Heart left ventricle (tissue), 13 donors: ENCODE data around the gene WDR38.

Experiments
- POLR2A ChIP-seq, 2 donors: fragments of 450-650 bp; IDR thresholded peaks; one replicate each; pipeline ENCODE4 v1.6.1; 2017; ENCODE audit warnings: antibody characterized with exemption in 2 of 2, mild to moderate bottlenecking in 2 of 2, moderate library complexity in 2 of 2
- TF ChIP-seq, protein P1 (sequence below), 12 donors: fragments of 200-600 bp; sonication (generic) in 4 of 12; IDR thresholded peaks; one replicate each; pipeline versions ENCODE4 v1.5.0 to v1.8.0; 2018 to 2022; ENCODE audit warnings: antibody characterized with exemption in 12 of 12, mild to moderate bottlenecking in 5 of 12
- donor health status: ischemic (EF 13 %, LVEDD 7.1; RV severe dilation, severe dysfunction).
- donor health status: DM: no; HTN: yes; CAD: no.
- donor health status: DM: no; HTN: no; CAD: no.
- donor health status: ischemic (EF 25% LVEDD 6.9; RV normal size, moderate dysfunction).
- donor health status: ischemic (EF 25% LVEDD 5.7; RV mildly dilated, moderate dysfunction).
- donor health status: ischemic (EF 35%, LVEDD 5.7; RV mildly dilated, moderate dysfunction).
- donor health status: nonischemic (EF 11% LVEDD 7.7; RV severe dilation, severe dysfunction).
- donor health status: DM: yes; HTN: yes; CAD: no.
- donor health status: PGD.
- donor health status: ischemic (EF 29% LVEDD 5.4; RV normal size, mild dysfunction).
- donor health status: nonischemic (EF 23%, LVEDD 6.1; RV moderate dilation, normal function).

DNA sequence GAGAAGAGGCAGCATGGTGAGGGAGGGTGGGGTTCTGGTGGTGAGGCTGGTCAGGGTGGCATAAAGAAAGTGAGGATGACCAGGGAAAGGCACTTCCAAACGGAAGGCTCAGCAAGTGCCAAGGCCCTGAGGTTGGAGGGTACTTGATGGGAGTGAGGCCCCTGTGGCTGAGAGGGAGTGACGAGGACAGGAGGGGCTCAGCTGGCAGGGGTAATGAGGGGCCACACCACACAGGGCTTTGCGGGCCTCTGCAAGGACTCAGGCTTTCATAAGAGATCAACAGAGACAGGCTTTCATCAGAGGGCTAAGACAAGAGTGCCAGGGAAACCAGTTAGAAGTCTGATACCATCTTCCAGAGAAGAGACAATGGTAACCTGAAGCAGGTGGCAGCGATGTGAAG, 32.3 kb downstream of the WDR38 start:
- TF ChIP-seq, protein P1, sequence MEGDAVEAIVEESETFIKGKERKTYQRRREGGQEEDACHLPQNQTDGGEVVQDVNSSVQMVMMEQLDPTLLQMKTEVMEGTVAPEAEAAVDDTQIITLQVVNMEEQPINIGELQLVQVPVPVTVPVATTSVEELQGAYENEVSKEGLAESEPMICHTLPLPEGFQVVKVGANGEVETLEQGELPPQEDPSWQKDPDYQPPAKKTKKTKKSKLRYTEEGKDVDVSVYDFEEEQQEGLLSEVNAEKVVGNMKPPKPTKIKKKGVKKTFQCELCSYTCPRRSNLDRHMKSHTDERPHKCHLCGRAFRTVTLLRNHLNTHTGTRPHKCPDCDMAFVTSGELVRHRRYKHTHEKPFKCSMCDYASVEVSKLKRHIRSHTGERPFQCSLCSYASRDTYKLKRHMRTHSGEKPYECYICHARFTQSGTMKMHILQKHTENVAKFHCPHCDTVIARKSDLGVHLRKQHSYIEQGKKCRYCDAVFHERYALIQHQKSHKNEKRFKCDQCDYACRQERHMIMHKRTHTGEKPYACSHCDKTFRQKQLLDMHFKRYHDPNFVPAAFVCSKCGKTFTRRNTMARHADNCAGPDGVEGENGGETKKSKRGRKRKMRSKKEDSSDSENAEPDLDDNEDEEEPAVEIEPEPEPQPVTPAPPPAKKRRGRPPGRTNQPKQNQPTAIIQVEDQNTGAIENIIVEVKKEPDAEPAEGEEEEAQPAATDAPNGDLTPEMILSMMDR (IDR thresholded peaks at IDR 0.05): no peak
- TF ChIP-seq POLR2A (IDR thresholded peaks at IDR 0.05): no peak
